ENCODE results near the gene CTSE.
A peak's percentile ranks its signal among the peaks of the same experiment; 100 is the strongest.

Gene CTSE

GRCh38 chr1:206006946-206007345 is 16.7 kb downstream of the CTSE start:
- H3K27ac ChIP-seq (ENCODE audit: poor library complexity, severe bottlenecking), result no peak overlapping the region
- no peak overlapping the region for H3K4me3 ChIP-seq (ENCODE audit: severe bottlenecking)
- H3K9me3 ChIP-seq (ENCODE audit: severe bottlenecking), result no peaks in the 10 kb centered on the region
- no peaks in the 10 kb centered on the region for H3K36me3 ChIP-seq (ENCODE audit: low read depth)
- DNase-seq (ENCODE audit: low spot score), result no peak
- no peaks in the 10 kb centered on the region for H3K27me3 ChIP-seq (ENCODE audit: insufficient read depth, poor library complexity, severe bottlenecking)
- ATAC-seq (ENCODE audit: low read depth), result no peak
- peaks cover 33% of the 10 kb centered on the region for H3K4me1 ChIP-seq (ENCODE audit: insufficient read depth, poor library complexity, severe bottlenecking)
- no peak for TF ChIP-seq CTCF (IDR thresholded peaks at IDR 0.05; ENCODE audit: poor library complexity, severe bottlenecking)

GRCh38 chr1:206005778-206006180 is 17.9 kb downstream of the CTSE start:
- no peak overlapping the region for H3K4me3 ChIP-seq (ENCODE audit: severe bottlenecking)
- no peak overlapping the region for H3K27ac ChIP-seq (ENCODE audit: poor library complexity, severe bottlenecking)
- DNase-seq (ENCODE audit: low spot score) (no peak), ATAC-seq (ENCODE audit: low read depth) (no peak)
- no peaks in the 10 kb centered on the region for H3K9me3 ChIP-seq (ENCODE audit: severe bottlenecking)
- H3K4me1 ChIP-seq (ENCODE audit: insufficient read depth, poor library complexity, severe bottlenecking), result peaks cover 42% of the 10 kb centered on the region
- no peaks in the 10 kb centered on the region; the same call in 1 of the 2 replicates for H3K36me3 ChIP-seq (ENCODE audit: low read depth)
- TF ChIP-seq CTCF (IDR thresholded peaks at IDR 0.05; ENCODE audit: poor library complexity, severe bottlenecking), result no peak
- no peaks in the 10 kb centered on the region for H3K27me3 ChIP-seq (ENCODE audit: insufficient read depth, poor library complexity, severe bottlenecking)

- Histone ChIP-seq H3K9me3 (ENCODE audit: severe bottlenecking) (no peaks in the 10 kb centered on the region), H3K36me3 (ENCODE audit: low read depth) (peaks cover 2% of the 10 kb centered on the region), H3K4me3 (ENCODE audit: severe bottlenecking) (no peak overlapping the region), H3K4me1 (ENCODE audit: insufficient read depth, poor library complexity, severe bottlenecking) (peaks cover 45% of the 10 kb centered on the region), H3K27ac (ENCODE audit: poor library complexity, severe bottlenecking) (peak overlapping the region; percentile 91), H3K27me3 (ENCODE audit: insufficient read depth, poor library complexity, severe bottlenecking) (no peaks in the 10 kb centered on the region)
- ATAC-seq (ENCODE audit: low read depth) (no peak), DNase-seq (ENCODE audit: low spot score) (no peak)
- TF ChIP-seq CTCF (IDR thresholded peaks at IDR 0.05; ENCODE audit: poor library complexity, severe bottlenecking), result no peak
Measured at GRCh38 chr1:206005234-206005633, 18.5 kb downstream of the CTSE start.

GRCh38 chr1:206004826-206005225 is 18.9 kb downstream of the CTSE start:
- peaks cover 45% of the 10 kb centered on the region for H3K4me1 ChIP-seq (ENCODE audit: insufficient read depth, poor library complexity, severe bottlenecking)
- peak overlapping the region; percentile 91 for H3K27ac ChIP-seq (ENCODE audit: poor library complexity, severe bottlenecking)
- TF ChIP-seq CTCF (IDR thresholded peaks at IDR 0.05; ENCODE audit: poor library complexity, severe bottlenecking), result no peak
- ATAC-seq (ENCODE audit: low read depth) (no peak), DNase-seq (ENCODE audit: low spot score) (no peak)
- H3K9me3 ChIP-seq (ENCODE audit: severe bottlenecking), result no peaks in the 10 kb centered on the region
- no peak overlapping the region for H3K4me3 ChIP-seq (ENCODE audit: severe bottlenecking)
- H3K36me3 ChIP-seq (ENCODE audit: low read depth), result peaks cover 5% of the 10 kb centered on the region
- H3K27me3 ChIP-seq (ENCODE audit: insufficient read depth, poor library complexity, severe bottlenecking), result no peaks in the 10 kb centered on the region

- no peak for TF ChIP-seq CTCF (IDR thresholded peaks at IDR 0.05; ENCODE audit: poor library complexity, severe bottlenecking)
- Histone ChIP-seq H3K27ac (ENCODE audit: poor library complexity, severe bottlenecking) (peak overlapping the region; percentile 91), H3K4me3 (ENCODE audit: severe bottlenecking) (no peak overlapping the region), H3K4me1 (ENCODE audit: insufficient read depth, poor library complexity, severe bottlenecking) (peaks cover 45% of the 10 kb centered on the region), H3K9me3 (ENCODE audit: severe bottlenecking) (no peaks in the 10 kb centered on the region), H3K27me3 (ENCODE audit: insufficient read depth, poor library complexity, severe bottlenecking) (no peaks in the 10 kb centered on the region), H3K36me3 (ENCODE audit: low read depth) (peaks cover 5% of the 10 kb centered on the region)
- ATAC-seq (ENCODE audit: low read depth) (no peak), DNase-seq (ENCODE audit: low spot score) (no peak)
Measured at GRCh38 chr1:206003854-206004800, 19.6 kb downstream of the CTSE start.

All from RWPE2 (cell line).